ELF-1 (cell line): Measurements from ENCODE around the gene LTBR.
A peak's percentile ranks its signal among the peaks of the same experiment; 100 is the strongest.

Experiments used
- DNase-seq: peaks from one replicate; pipeline ENCODE4 v3.0.0-alpha.2; 2016; ENCODE audit warnings: low read depth, low spot score

The LTBR gene

DNA sequence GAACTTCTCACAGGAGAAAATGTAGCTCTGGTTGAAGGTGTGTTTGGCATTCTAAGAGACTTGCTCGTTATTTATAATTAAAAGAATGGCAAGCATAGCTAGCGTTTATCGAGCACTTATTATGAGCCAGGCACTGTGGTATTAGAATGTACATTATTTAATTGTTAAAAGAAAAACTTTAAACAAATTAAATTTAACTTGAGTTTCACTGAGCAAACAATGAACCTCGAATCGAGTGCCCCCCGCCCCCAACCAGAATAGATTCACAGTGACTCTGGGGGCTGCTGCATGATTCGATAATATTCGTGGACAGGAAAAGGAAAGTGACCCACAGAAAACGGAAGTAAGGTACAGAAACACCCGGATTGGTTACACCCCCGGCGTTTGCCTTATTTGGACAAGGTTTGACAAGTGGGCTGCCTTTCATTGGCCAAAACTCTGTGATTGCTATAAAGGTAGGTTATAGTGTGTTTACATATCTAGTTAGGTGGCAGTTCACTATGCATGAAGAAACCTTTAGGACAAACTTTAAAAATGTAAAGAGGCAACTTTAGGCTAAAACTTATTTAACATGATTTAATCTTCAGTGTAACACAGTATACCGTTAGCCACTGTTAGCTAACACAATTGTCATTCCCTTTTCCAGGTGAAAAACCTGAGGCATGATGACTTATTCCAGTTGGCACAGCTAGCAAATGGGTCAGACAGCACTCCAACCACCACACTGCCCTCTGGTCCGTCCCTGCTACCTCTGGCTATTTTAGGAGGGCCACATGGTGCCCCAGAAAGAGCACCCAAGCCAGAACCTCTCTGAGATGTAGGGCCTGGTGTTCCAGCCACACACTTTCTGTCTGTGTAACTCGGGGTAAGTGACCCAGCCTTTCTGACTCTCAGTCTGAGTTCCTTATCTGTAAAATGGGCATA lies 15.7 kb upstream of the LTBR start:
- DNase-seq, result no peak

DNA sequence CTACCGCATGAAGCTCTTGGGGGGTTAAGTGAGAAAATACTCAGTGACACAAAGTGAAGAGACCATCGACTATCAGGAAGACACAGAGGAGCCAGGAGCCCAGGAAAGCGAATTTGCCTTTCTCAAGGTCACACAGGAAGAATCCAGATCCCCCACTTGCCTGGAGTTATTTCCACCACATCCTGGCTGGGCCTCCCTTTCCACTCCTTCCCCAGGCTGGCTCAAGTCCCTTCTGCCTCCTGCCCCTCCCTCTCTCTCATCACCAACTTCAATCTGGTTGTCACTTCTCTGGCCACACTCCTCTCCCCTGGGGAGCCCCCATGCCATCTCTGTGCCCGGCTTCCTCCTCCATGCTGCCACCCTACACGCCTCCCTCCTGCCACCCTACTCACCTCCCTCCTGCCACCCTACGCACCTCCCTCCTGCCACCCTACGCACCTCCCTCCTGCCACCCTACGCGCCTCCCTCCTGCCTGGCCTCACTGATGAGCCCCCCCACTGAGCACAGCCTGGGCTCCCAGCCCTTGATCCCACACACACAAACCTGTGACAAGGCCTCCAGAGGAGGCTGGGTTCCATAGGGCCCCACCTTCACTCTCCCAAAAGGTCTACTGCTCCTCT lies 14.9 kb upstream of the LTBR start:
- no peak for DNase-seq

GRCh38 chr12:6369916-6370575 lies 13.9 kb upstream of the LTBR start:
- DNase-seq, result no peak

GRCh38 chr12:6370576-6370935 lies 13.4 kb upstream of the LTBR start:
- DNase-seq, result no peak

- DNase-seq, result peak; percentile 98
These were observed 12.8 kb upstream of the LTBR start for GRCh38 chr12:6370994-6371754.

DNA sequence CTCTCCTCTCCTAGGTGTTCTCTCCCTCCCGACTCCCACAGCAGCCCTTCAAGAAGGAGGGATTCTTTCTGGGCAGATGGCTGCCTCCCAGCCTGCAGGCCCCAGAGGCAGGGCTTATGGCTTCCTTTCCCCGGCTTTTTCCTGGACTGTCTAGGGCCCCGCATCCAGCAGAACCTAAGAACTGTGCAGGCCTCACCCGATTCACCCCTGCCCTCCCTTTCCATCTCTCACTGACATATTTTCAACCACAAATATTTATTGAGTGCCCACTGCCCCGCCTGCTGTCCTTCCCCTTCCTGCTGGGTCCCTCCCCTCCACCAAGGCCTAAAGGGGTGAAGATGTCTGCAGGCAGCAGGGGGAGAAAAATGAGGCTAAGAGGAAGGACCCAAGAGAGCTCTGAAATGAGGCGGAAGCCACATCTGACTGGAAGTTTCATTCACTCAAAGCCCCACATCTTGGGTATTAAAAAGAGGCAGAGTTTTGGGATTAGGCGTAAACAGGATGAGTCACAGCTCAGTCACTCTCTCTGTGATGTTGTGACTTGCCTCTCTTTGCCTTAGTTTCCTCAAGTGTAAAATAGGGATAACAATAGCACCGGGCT lies 11.5 kb upstream of the LTBR start:
- DNase-seq, result peak; percentile 27

DNA sequence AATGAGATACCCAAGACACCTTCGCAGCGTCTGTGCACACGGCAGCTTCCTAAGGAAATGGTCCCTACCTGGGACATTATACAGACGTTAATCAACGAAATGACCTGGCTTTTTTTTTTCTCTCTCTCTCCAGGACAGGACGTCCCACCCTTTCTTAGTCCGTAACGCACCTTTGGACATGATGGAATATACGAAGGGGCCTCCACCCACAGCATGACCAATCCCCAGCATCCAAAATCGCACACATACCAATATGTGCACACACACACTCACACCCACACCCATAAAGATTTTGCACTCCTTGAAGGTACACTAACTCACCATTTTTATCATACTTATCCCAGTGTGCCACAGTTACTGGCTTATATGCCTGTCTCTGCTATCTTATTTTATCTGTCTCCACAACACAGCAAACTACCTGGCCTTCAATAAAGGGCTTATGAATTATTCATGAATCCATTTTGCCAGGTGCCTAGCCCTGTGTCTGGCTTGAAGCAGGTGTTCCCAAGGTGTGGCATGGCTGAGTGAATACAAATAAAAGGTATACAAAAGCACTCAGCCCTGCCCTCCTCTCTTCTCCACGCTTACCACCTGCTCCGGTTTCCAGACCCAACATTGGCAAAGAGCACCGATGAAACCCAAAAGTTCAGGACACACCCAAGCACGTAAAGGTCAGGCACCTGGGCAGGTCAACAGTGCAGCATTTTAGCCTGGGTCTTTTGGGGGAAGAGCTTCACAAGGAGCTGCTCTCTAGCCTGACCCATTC lies 10.8 kb upstream of the LTBR start:
- DNase-seq, result no peak

GRCh38 chr12:6374028-6374785 lies 9.8 kb upstream of the LTBR start:
- DNase-seq, result peak; percentile 26

GRCh38 chr12:6374786-6375160 lies 9.2 kb upstream of the LTBR start:
- DNase-seq, result no peak

DNA sequence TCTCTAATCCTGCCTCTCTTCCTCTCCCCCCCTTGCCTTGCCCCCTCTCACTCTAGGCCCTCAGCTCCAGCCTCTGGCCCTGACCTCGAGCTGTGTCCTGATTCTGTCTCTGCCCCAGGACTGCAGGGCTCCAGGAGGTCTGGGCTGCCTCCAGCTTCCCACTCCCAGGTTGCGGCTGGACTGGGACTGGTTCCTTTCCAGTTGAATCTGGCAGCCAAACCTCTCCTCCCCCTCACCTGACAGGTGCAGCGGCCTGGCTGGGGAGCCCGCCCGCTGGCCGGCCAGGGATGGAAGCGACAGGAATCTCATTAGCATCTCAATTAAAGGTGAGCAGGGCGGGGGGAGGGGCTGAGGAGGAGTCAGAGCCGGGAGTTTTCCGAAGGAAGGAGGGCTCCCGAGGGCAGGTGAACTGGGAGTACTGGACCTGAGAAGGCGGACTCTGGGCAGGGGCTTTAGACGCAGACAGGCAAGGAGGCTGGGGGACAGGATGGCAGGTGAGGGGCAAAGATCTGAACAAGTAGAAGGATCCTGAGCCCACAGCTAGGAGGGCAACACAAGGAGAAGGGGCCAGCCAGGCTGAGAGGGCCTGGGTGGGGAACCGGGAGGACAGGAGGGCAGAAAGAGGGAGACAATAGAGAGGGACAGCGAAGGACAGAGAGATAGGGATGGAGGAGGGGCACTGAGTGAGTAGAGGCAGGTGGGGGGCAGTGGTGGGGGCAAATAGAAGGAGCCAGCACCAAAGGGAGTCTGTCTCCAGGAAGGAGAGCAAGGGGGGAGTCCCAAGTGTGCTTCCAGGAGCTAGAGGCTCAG lies 8.5 kb upstream of the LTBR start, which contains the start of gene SCNN1A:
Gene SCNN1A, minus strand, starts transcription at position 295 of the 810 bp plus-strand sequence. CDS start 780 bp downstream, outside the sequence.
- DNase-seq, result peak; percentile 97

DNA sequence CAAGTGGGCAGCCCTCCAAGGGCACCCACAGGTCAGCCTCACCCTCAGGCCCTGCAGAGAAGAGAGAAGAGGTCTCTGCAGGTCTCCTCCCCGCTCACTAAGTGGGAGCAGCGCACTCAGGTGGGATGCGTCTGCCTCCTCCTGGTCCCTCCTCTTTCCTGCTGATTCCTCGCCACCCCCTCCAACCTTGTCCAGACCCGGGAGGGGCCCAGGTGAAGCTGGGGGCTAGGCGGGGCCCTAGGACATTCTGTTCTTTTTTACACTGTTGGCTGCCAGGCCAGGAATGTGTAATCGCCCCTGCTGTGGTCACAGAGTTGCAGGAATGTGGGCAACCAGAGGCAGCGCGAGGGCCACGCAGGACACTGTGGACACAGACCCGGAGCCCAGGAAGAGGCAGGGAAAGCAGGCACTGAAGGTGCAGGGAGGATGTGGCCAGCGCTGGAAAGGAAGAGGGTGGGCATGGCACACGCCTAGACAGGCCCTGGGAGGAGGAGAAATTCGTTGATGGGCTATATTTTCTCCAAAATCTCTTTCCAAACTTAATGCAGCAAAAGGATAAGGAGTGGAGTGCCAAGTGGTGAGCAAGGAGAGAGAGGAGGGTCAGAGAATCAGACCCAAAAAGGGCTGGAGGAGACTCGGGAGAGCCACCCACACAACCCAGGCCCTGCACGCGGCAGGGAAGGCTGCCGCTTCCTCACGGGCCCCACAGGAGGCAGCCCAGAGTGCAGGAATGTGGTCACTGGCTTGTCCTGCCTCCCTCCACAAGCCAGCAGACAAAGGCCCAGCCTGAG lies 7.7 kb upstream of the LTBR start:
- DNase-seq, result peak; percentile 86

GRCh38 chr12:6376870-6377666 lies 6.9 kb upstream of the LTBR start:
- no peak for DNase-seq

DNA sequence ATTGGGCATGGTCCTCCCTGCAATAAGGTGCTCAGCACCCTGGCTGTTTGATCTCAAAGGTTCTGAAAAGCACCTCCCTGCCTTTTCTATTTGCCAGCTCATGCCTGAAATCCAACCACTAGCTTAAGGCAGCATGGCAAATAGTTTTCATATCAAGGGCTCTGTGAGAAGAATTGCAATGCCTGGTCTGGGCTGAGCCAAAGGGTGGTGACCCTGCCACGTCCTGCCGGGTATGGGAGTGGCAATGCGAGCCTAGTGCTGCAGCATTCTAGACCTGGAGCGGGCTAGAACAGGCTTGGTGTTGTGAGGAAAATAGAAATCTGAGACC lies 6.3 kb upstream of the LTBR start:
- DNase-seq, result no peak

GRCh38 chr12:6378709-6379472 lies 5.1 kb upstream of the LTBR start:
- no peak for DNase-seq

DNA sequence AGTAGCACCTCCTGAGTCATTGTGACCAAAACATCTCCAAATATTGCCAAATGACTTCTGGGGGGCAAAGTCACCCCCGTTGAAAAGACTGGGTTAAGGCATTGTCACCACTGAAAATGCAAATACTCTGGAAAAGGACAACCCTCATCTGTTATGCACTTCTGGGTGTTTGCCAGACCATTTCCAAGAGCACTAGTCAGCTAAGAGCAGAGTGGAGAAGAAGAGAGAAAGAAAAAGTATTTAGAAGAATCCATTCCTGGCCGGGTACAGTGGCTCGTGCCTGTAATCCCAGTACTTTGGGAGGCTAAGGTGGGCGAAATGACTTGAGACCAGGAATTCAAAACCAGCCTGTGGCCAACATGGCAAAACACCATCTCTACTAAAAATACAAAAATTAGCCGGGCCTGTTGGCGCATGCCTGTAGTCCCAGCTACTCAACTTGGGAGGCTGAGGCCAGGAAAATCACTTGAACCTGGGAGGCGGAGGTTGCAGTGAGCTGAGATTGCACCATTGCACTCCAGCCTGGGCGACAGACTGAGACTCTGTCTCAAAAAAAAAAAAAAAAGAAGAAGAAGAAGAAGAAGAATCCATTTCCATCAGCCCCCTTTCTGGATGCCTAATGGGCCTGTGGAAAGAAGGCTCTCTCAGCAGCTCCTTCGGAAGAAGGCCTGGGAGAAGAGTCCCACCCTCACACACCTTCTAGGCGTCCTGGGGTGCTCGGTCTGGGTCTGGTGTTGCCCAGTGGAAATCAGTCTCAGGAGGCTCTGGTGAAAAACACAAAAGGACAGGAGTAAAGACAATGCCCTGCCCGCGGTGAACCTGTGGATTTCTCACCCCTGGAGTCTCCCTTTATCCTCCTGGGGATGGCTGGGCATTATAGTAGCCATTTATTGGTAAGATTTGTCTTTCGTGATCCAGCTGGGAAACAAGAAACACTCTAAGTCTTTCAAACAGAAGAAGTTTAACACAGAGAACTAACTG lies 3.5 kb upstream of the LTBR start:
- no peak for DNase-seq

DNA sequence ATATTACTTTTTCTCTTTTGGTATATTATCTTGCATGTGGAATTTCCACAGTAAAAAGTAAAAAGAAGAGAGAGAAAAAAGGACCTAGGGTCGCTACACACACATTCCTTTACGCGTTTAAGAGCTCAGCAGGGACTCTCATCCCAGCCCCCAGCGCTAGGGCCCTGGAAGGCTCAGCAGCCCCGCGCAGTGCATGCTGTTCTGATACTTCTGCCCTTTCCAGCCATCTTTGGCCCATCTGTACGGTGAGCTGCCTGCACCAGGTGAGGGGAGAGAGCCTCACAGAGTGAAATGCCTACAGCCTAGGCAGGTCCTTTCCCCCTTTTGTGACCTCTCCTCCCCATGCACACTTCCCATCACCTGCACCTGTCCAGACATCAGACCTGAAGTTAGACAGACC lies 1.6 kb upstream of the LTBR start:
- DNase-seq, result peak; percentile 28
